Measurements from ENCODE around the gene STK39.

STK39 gene

DNA sequence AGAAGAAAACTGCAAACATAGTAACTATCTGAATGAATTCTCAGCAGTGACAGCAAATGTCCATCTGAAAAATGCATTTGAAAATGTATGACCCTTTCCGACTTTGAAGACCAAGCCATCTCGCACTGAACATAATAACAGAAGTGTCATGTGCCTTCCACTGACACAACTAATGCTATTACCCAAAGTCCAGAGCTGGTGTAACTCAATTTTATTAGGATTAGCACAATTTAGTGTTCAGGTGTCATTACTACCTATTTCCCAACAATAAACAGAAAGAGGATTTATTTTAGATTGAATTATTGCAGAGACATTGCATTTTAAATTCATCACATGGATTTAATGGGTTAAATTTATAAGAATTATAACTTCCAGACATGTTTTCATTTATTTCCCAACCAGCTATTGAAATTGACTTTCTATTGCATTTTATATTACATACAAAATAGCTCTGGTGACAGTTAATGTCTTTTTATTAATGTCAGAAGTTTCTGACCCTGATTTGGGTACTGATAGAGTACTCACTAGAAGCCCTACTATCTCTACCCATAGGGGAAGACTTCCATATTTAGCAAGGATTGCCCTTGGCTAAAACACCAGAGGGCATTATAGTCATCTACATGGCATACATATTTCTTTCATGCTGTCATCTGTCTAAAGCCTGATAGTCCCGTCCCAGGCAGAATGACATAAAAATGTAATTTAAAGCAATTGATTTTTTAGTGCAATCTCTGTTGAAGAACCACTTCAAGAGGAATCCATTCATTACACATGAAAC is 7.0 kb upstream of the STK39 start:
- H3K4me1 ChIP-seq (ENCODE audit: control insufficient read depth, low read length) = no peaks in the 10 kb centered on the region
- H3F3A ChIP-seq (ENCODE audit: control insufficient read depth, insufficient read depth) = no peaks in the 10 kb centered on the region
- no peaks in the 10 kb centered on the region for H4K20me1 ChIP-seq (ENCODE audit: control insufficient read depth, insufficient read depth, low read depth, low read length)
- H3K9me3 ChIP-seq (ENCODE audit: control insufficient read depth, insufficient read depth, low read length) = no peaks in the 10 kb centered on the region; the same call in 1 of the 2 replicates
- H3K4me2 ChIP-seq (ENCODE audit: low read length) = no peak overlapping the region
- H3K27me3 ChIP-seq (ENCODE audit: control insufficient read depth, low read length) = no peaks in the 10 kb centered on the region
- no peak overlapping the region for H3K27ac ChIP-seq (ENCODE audit: low read depth, low read length)
- H3K36me3 ChIP-seq (ENCODE audit: control insufficient read depth, low read length) = no peaks in the 10 kb centered on the region
- no peaks in the 10 kb centered on the region for H3K9me2 ChIP-seq (replicated peaks; ENCODE audit: control insufficient read depth, low read length)
- TF ChIP-seq, protein P1, sequence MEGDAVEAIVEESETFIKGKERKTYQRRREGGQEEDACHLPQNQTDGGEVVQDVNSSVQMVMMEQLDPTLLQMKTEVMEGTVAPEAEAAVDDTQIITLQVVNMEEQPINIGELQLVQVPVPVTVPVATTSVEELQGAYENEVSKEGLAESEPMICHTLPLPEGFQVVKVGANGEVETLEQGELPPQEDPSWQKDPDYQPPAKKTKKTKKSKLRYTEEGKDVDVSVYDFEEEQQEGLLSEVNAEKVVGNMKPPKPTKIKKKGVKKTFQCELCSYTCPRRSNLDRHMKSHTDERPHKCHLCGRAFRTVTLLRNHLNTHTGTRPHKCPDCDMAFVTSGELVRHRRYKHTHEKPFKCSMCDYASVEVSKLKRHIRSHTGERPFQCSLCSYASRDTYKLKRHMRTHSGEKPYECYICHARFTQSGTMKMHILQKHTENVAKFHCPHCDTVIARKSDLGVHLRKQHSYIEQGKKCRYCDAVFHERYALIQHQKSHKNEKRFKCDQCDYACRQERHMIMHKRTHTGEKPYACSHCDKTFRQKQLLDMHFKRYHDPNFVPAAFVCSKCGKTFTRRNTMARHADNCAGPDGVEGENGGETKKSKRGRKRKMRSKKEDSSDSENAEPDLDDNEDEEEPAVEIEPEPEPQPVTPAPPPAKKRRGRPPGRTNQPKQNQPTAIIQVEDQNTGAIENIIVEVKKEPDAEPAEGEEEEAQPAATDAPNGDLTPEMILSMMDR (IDR thresholded peaks at IDR 0.05; ENCODE audit: low read depth, low read length, poor library complexity, severe bottlenecking) = no peak
- no peak for TF ChIP-seq EZH2phosphoT487 (IDR thresholded peaks at IDR 0.05; ENCODE audit: borderline replicate concordance, low read length)
- H3K79me2 ChIP-seq (ENCODE audit: control insufficient read depth, low read length) = no peaks in the 10 kb centered on the region
- H3K4me3 ChIP-seq (ENCODE audit: low read length) = no peak overlapping the region

DNA sequence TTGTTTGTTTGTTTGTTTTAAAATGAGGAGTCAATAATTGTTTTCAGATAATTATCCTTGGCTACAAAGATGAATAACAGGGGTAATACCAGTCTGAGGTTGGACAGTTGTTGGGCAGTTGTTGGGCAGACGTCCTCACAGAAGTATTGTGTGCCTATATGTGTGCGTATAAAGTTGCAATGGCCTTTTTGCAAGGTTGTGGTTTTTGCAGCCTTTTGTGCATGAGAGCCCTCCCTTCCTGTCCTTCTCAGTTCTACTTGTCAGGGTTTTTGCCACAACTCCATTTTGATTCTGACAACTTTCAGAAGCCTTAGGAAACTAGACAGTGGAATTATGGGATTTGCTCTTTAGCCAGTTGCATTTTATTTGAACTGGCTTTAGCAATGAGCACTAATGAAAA is 6.0 kb upstream of the STK39 start:
- no peaks in the 10 kb centered on the region for H3K27me3 ChIP-seq (ENCODE audit: control insufficient read depth, low read length)
- H3K4me3 ChIP-seq (ENCODE audit: low read length) = no peak overlapping the region
- H3K9me3 ChIP-seq (ENCODE audit: control insufficient read depth, insufficient read depth, low read length) = no peaks in the 10 kb centered on the region
- H4K20me1 ChIP-seq (ENCODE audit: control insufficient read depth, insufficient read depth, low read depth, low read length) = no peaks in the 10 kb centered on the region
- H3K4me2 ChIP-seq (ENCODE audit: low read length) = no peak overlapping the region
- TF ChIP-seq, protein P1 (IDR thresholded peaks at IDR 0.05; ENCODE audit: low read depth, low read length, poor library complexity, severe bottlenecking) = no peak
- no peak for TF ChIP-seq EZH2phosphoT487 (IDR thresholded peaks at IDR 0.05; ENCODE audit: borderline replicate concordance, low read length)
- no peaks in the 10 kb centered on the region for H3K36me3 ChIP-seq (ENCODE audit: control insufficient read depth, low read length)
- H3K79me2 ChIP-seq (ENCODE audit: control insufficient read depth, low read length) = no peaks in the 10 kb centered on the region
- H3K9me2 ChIP-seq (replicated peaks; ENCODE audit: control insufficient read depth, low read length) = no peaks in the 10 kb centered on the region
- no peak overlapping the region for H3K27ac ChIP-seq (ENCODE audit: low read depth, low read length)
- peaks cover under 1% of the 10 kb centered on the region for H3K4me1 ChIP-seq (ENCODE audit: control insufficient read depth, low read length)
- H3F3A ChIP-seq (ENCODE audit: control insufficient read depth, insufficient read depth) = no peaks in the 10 kb centered on the region

- H3F3A ChIP-seq (ENCODE audit: control insufficient read depth, insufficient read depth) = no peaks in the 10 kb centered on the region
- no peak overlapping the region for H3K27ac ChIP-seq (ENCODE audit: low read depth, low read length)
- H3K36me3 ChIP-seq (ENCODE audit: control insufficient read depth, low read length) = no peaks in the 10 kb centered on the region
- H3K4me1 ChIP-seq (ENCODE audit: control insufficient read depth, low read length) = peaks cover 4% of the 10 kb centered on the region
- no peak overlapping the region for H3K4me3 ChIP-seq (ENCODE audit: low read length)
- H3K9me3 ChIP-seq (ENCODE audit: control insufficient read depth, insufficient read depth, low read length) = no peaks in the 10 kb centered on the region
- H3K9me2 ChIP-seq (replicated peaks; ENCODE audit: control insufficient read depth, low read length) = no peaks in the 10 kb centered on the region
- H3K4me2 ChIP-seq (ENCODE audit: low read length) = no peak overlapping the region
- no peaks in the 10 kb centered on the region for H3K79me2 ChIP-seq (ENCODE audit: control insufficient read depth, low read length)
- H4K20me1 ChIP-seq (ENCODE audit: control insufficient read depth, insufficient read depth, low read depth, low read length) = no peaks in the 10 kb centered on the region
- H3K27me3 ChIP-seq (ENCODE audit: control insufficient read depth, low read length) = no peaks in the 10 kb centered on the region
- TF ChIP-seq EZH2phosphoT487 (IDR thresholded peaks at IDR 0.05; ENCODE audit: borderline replicate concordance, low read length) = no peak
- TF ChIP-seq, protein P1 (IDR thresholded peaks at IDR 0.05; ENCODE audit: low read depth, low read length, poor library complexity, severe bottlenecking) = no peak
These were observed 5.6 kb upstream of the STK39 start for GRCh38 chr2:168252976-168253375.
